ENCODE results near the gene MRPL27. TPM values are rescaled to one million over a fixed set of nuclear protein-coding genes. Genes with fewer than 3 reads are reported as not detected.

The MRPL27 gene
- total RNA-seq, 3 donors from 2014 or later = 63.7 to 90.3 (median 80.2) TPM

- no peak for TF ChIP-seq CTCF (IDR thresholded peaks at IDR 0.05)
- H3K36me3 ChIP-seq (ENCODE audit: low read depth) = no peaks in the 10 kb centered on the region
- no peak overlapping the region for H3K4me3 ChIP-seq
- peaks cover 30% of the 10 kb centered on the region for H3K4me1 ChIP-seq (ENCODE audit: low read depth)
- intact Hi-C loops (cut with DNase I, micrococcal nuclease) = no loop called here
- no peaks in the 10 kb centered on the region for H3K9me3 ChIP-seq
- ATAC-seq (no peak), DNase-seq (peak in 1 of 3 donors; percentile 21)
Observed at GRCh38 chr17:50349243-50349600, 23.8 kb downstream of the MRPL27 start.

DNA sequence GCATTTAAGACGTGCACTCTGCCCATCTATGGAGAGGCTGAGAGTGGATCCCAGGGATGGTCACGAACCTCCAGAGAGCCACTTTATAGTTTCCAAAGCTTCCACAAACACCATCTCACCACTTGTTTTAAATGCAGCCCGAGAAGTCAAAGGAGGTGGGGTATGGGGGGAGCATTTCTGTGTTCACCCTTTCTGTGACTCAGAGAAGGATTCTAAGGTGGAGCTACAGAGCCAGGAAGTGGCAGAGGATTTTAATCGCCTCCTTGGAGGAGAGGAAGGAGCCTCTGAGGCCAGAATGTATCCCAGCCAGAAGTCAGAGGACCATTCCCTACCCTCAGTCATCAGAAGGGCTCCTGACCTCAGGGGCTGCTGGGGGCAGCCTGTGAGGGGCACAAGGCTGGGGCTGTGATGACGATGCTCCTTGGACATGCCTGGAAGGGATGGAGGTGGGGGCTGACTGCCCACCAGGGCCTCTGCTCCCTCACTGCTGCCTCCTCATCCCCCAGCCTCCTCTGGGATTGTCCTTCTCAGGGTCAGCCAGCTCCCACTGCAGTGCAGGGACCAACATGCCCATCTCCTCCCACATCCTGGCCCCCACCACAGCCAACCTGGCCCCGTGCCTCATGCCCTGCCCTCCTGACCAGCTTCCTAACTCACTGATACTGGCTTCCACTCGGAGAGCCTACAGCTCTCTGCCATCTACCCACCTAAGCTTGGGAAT lies 24.3 kb downstream of the MRPL27 start:
- Histone ChIP-seq H3K36me3 (ENCODE audit: low read depth) (no peaks in the 10 kb centered on the region), H3K9me3 (no peaks in the 10 kb centered on the region), H3K4me3 (no peak overlapping the region), H3K4me1 (ENCODE audit: low read depth) (peaks cover 31% of the 10 kb centered on the region)
- DNase-seq (peak in 1 of 3 donors; percentile 19), ATAC-seq (no peak)
- intact Hi-C loops (cut with DNase I, micrococcal nuclease) = no loop called here
- TF ChIP-seq CTCF (IDR thresholded peaks at IDR 0.05) = no peak

GRCh38 chr17:50347894-50348291 lies 25.1 kb downstream of the MRPL27 start:
- H3K4me3 ChIP-seq = no peak overlapping the region
- intact Hi-C loops (cut with DNase I, micrococcal nuclease) = no loop called here
- ATAC-seq = no peak
- no peaks in the 10 kb centered on the region for H3K9me3 ChIP-seq
- DNase-seq = no peak
- peaks cover 31% of the 10 kb centered on the region for H3K4me1 ChIP-seq (ENCODE audit: low read depth)
- no peaks in the 10 kb centered on the region for H3K36me3 ChIP-seq (ENCODE audit: low read depth)
- TF ChIP-seq CTCF (IDR thresholded peaks at IDR 0.05) = no peak

GRCh38 chr17:50347117-50347893 lies 25.7 kb downstream of the MRPL27 start:
- intact Hi-C loops (cut with DNase I, micrococcal nuclease) = no loop called here
- no peak for ATAC-seq
- no peak for TF ChIP-seq CTCF (IDR thresholded peaks at IDR 0.05)

GRCh38 chr17:50346313-50347116 lies 26.5 kb downstream of the MRPL27 start:
- peak; percentile 54 to 81 (median 74) for DNase-seq
- peak overlapping the region; percentile 57 for H3K4me3 ChIP-seq
- no peak for TF ChIP-seq CTCF (IDR thresholded peaks at IDR 0.05)
- no peaks in the 10 kb centered on the region for H3K36me3 ChIP-seq (ENCODE audit: low read depth)
- no peaks in the 10 kb centered on the region for H3K9me3 ChIP-seq
- peaks cover 31% of the 10 kb centered on the region for H3K4me1 ChIP-seq (ENCODE audit: low read depth)
- intact Hi-C loops (cut with DNase I, micrococcal nuclease) = no loop called here
- ATAC-seq = peak; percentile 32

More at GRCh38 chr17:50347117-50347893, 25.7 kb downstream of the MRPL27 start:
- Histone ChIP-seq H3K36me3 (ENCODE audit: low read depth) (no peaks in the 10 kb centered on the region), H3K9me3 (no peaks in the 10 kb centered on the region), H3K4me3 (no peak overlapping the region), H3K4me1 (ENCODE audit: low read depth) (peaks cover 31% of the 10 kb centered on the region)
- peak in 1 of 3 donors; percentile 36 for DNase-seq

All from mucosa of descending colon (tissue), 3 donors.